ENCODE measurements around the gene ADGRD2.

The ADGRD2 gene

GRCh38 chr9:124505006-124505900 lies 55.0 kb downstream of the ADGRD2 start:
- H3K79me2 ChIP-seq (ENCODE audit: control insufficient read depth, insufficient read depth, low read length, poor library complexity), result no peaks in the 10 kb centered on the region
- WGBS (ENCODE audit: extremely low coverage, insufficient coverage, insufficient read length), result no CpG with 5 or more reads among the region's 69 CpGs
- H2AK5ac ChIP-seq (ENCODE audit: low read length), result no peak overlapping the region
- no peak overlapping the region for H2BK12ac ChIP-seq (ENCODE audit: low read length)
- H2AFZ ChIP-seq (ENCODE audit: insufficient read depth, low read length, poor library complexity), result no peak overlapping the region
- no peak overlapping the region for H2BK120ac ChIP-seq (ENCODE audit: insufficient read depth, low read length, poor library complexity)
- no peaks in the 10 kb centered on the region for H3K79me1 ChIP-seq (ENCODE audit: low read length)
- H3K14ac ChIP-seq (ENCODE audit: low read length), result no peak overlapping the region
- peak overlapping the region; percentile 56 for H3K4me2 ChIP-seq (ENCODE audit: low read length)
- H3K27me3 ChIP-seq (ENCODE audit: insufficient read depth, low read length), result peaks cover 37% of the 10 kb centered on the region
- H3K9ac ChIP-seq (ENCODE audit: low read length), result no peak overlapping the region
- H3K27ac ChIP-seq (ENCODE audit: low read depth, low read length), result no peak overlapping the region
- no peak overlapping the region for H2BK5ac ChIP-seq (ENCODE audit: low read depth, low read length, poor library complexity)
- H3K18ac ChIP-seq (ENCODE audit: low read length), result no peak overlapping the region
- H4K12ac ChIP-seq (ENCODE audit: low read depth, low read length), result no peak overlapping the region
- H3K4me1 ChIP-seq (ENCODE audit: control insufficient read depth in 1 of 2, insufficient read depth in 2 of 2, low read length in 2 of 2), result peaks cover 3 to 6% of the 10 kb centered on the region in 2 experiments
- no peaks in the 10 kb centered on the region for H3K36me3 ChIP-seq (ENCODE audit: control insufficient read depth in 1 of 2, insufficient read depth in 2 of 2, low read length in 2 of 2)
- no peak overlapping the region for H4K91ac ChIP-seq (ENCODE audit: low read depth, low read length)
- H3K9me3 ChIP-seq (ENCODE audit: insufficient read depth, low read depth, low read length), result peaks cover 5% of the 10 kb centered on the region
- H3K23ac ChIP-seq (ENCODE audit: low read length), result no peak overlapping the region
- no peak overlapping the region for H3K4ac ChIP-seq (ENCODE audit: low read depth, low read length)
- peak overlapping the region; percentile 9 for H3K4me3 ChIP-seq (ENCODE audit: low read depth, low read length)
- no peak overlapping the region for H4K8ac ChIP-seq (ENCODE audit: low read depth, low read length)
- no peak for DNase-seq

- Histone ChIP-seq H3K27ac (ENCODE audit: low read depth, low read length) (no peak overlapping the region), H2AK5ac (ENCODE audit: low read length) (no peak overlapping the region), H3K9ac (ENCODE audit: low read length) (no peak overlapping the region), H3K4ac (ENCODE audit: low read depth, low read length) (no peak overlapping the region), H3K79me1 (ENCODE audit: low read length) (no peaks in the 10 kb centered on the region), H3K14ac (ENCODE audit: low read length) (no peak overlapping the region), H2BK5ac (ENCODE audit: low read depth, low read length, poor library complexity) (no peak overlapping the region), H3K23ac (ENCODE audit: low read length) (no peak overlapping the region), H2BK12ac (ENCODE audit: low read length) (no peak overlapping the region), H3K4me1 (ENCODE audit: control insufficient read depth in 1 of 2, insufficient read depth in 2 of 2, low read length in 2 of 2) (peaks cover 3 to 6% of the 10 kb centered on the region in 2 experiments), H3K4me2 (ENCODE audit: low read length) (no peak overlapping the region), H3K9me3 (ENCODE audit: insufficient read depth, low read depth, low read length) (peaks cover 5% of the 10 kb centered on the region), H4K12ac (ENCODE audit: low read depth, low read length) (no peak overlapping the region), H2BK120ac (ENCODE audit: insufficient read depth, low read length, poor library complexity) (no peak overlapping the region), H3K27me3 (ENCODE audit: insufficient read depth, low read length) (peaks cover 37% of the 10 kb centered on the region), H3K36me3 (ENCODE audit: control insufficient read depth in 1 of 2, insufficient read depth in 2 of 2, low read length in 2 of 2) (no peaks in the 10 kb centered on the region), H4K8ac (ENCODE audit: low read depth, low read length) (no peak overlapping the region), H3K4me3 (ENCODE audit: low read depth, low read length) (no peak overlapping the region), H3K18ac (ENCODE audit: low read length) (no peak overlapping the region), H2AFZ (ENCODE audit: insufficient read depth, low read length, poor library complexity) (no peak overlapping the region), H3K79me2 (ENCODE audit: control insufficient read depth, insufficient read depth, low read length, poor library complexity) (no peaks in the 10 kb centered on the region), H4K91ac (ENCODE audit: low read depth, low read length) (no peak overlapping the region)
- no peak for DNase-seq
- no CpG with 5 or more reads among the region's 19 CpGs for WGBS (ENCODE audit: extremely low coverage, insufficient coverage, insufficient read length)
Measured at GRCh38 chr9:124505901-124506346, 55.7 kb downstream of the ADGRD2 start.

GRCh38 chr9:124506433-124506832 lies 56.2 kb downstream of the ADGRD2 start:
- H3K18ac ChIP-seq (ENCODE audit: low read length), result no peak overlapping the region
- no peak overlapping the region for H2AK5ac ChIP-seq (ENCODE audit: low read length)
- WGBS (ENCODE audit: extremely low coverage, insufficient coverage, insufficient read length), result no CpG with 5 or more reads among the region's 8 CpGs
- no peak overlapping the region for H2BK120ac ChIP-seq (ENCODE audit: insufficient read depth, low read length, poor library complexity)
- no peak overlapping the region for H2BK5ac ChIP-seq (ENCODE audit: low read depth, low read length, poor library complexity)
- no peak overlapping the region for H4K12ac ChIP-seq (ENCODE audit: low read depth, low read length)
- peaks cover 3 to 6% of the 10 kb centered on the region in 2 experiments for H3K4me1 ChIP-seq (ENCODE audit: control insufficient read depth in 1 of 2, insufficient read depth in 2 of 2, low read length in 2 of 2)
- H3K4ac ChIP-seq (ENCODE audit: low read depth, low read length), result no peak overlapping the region
- H3K79me1 ChIP-seq (ENCODE audit: low read length), result no peaks in the 10 kb centered on the region
- H2BK12ac ChIP-seq (ENCODE audit: low read length), result no peak overlapping the region
- H3K4me2 ChIP-seq (ENCODE audit: low read length), result no peak overlapping the region
- H4K91ac ChIP-seq (ENCODE audit: low read depth, low read length), result no peak overlapping the region
- no peaks in the 10 kb centered on the region for H3K36me3 ChIP-seq (ENCODE audit: control insufficient read depth in 1 of 2, insufficient read depth in 2 of 2, low read length in 2 of 2)
- H4K8ac ChIP-seq (ENCODE audit: low read depth, low read length), result no peak overlapping the region
- no peak overlapping the region for H3K27ac ChIP-seq (ENCODE audit: low read depth, low read length)
- no peaks in the 10 kb centered on the region for H3K79me2 ChIP-seq (ENCODE audit: control insufficient read depth, insufficient read depth, low read length, poor library complexity)
- H3K9ac ChIP-seq (ENCODE audit: low read length), result no peak overlapping the region
- no peak overlapping the region for H3K23ac ChIP-seq (ENCODE audit: low read length)
- no peak overlapping the region for H3K14ac ChIP-seq (ENCODE audit: low read length)
- H2AFZ ChIP-seq (ENCODE audit: insufficient read depth, low read length, poor library complexity), result no peak overlapping the region
- H3K9me3 ChIP-seq (ENCODE audit: insufficient read depth, low read depth, low read length), result peaks cover 5% of the 10 kb centered on the region
- H3K4me3 ChIP-seq (ENCODE audit: low read depth, low read length), result no peak overlapping the region
- peaks cover 37% of the 10 kb centered on the region for H3K27me3 ChIP-seq (ENCODE audit: insufficient read depth, low read length)
- no peak for DNase-seq

- Histone ChIP-seq H3K79me1 (ENCODE audit: low read length) (no peaks in the 10 kb centered on the region), H4K8ac (ENCODE audit: low read depth, low read length) (no peak within 1 kb of the TSS), H3K27ac (ENCODE audit: low read depth, low read length) (no peak within 1 kb of the TSS), H3K9me3 (ENCODE audit: insufficient read depth, low read depth, low read length) (peaks cover 5% of the 10 kb centered on the region), H3K36me3 (ENCODE audit: control insufficient read depth in 1 of 2, insufficient read depth in 2 of 2, low read length in 2 of 2) (no peaks in the 10 kb centered on the region), H3K23ac (ENCODE audit: low read length) (no peak within 1 kb of the TSS), H4K12ac (ENCODE audit: low read depth, low read length) (no peak within 1 kb of the TSS), H3K4ac (ENCODE audit: low read depth, low read length) (no peak within 1 kb of the TSS), H2BK5ac (ENCODE audit: low read depth, low read length, poor library complexity) (no peak within 1 kb of the TSS), H3K4me1 (ENCODE audit: control insufficient read depth in 1 of 2, insufficient read depth in 2 of 2, low read length in 2 of 2) (peaks cover 3 to 6% of the 10 kb centered on the region in 2 experiments), H2BK12ac (ENCODE audit: low read length) (no peak within 1 kb of the TSS), H3K4me3 (ENCODE audit: low read depth, low read length) (no peak within 1 kb of the TSS), H2AK5ac (ENCODE audit: low read length) (no peak within 1 kb of the TSS), H3K9ac (ENCODE audit: low read length) (no peak within 1 kb of the TSS), H3K18ac (ENCODE audit: low read length) (no peak within 1 kb of the TSS), H3K27me3 (ENCODE audit: insufficient read depth, low read length) (peaks cover 34% of the 10 kb centered on the region), H3K4me2 (ENCODE audit: low read length) (no peak within 1 kb of the TSS), H3K14ac (ENCODE audit: low read length) (no peak within 1 kb of the TSS), H2BK120ac (ENCODE audit: insufficient read depth, low read length, poor library complexity) (no peak within 1 kb of the TSS), H4K91ac (ENCODE audit: low read depth, low read length) (no peak within 1 kb of the TSS), H3K79me2 (ENCODE audit: control insufficient read depth, insufficient read depth, low read length, poor library complexity) (no peaks in the 10 kb centered on the region), H2AFZ (ENCODE audit: insufficient read depth, low read length, poor library complexity) (no peak within 1 kb of the TSS)
- WGBS (ENCODE audit: extremely low coverage, insufficient coverage, insufficient read length), result no CpG with 5 or more reads among the region's 34 CpGs
- DNase-seq, result no peak
Measured at GRCh38 chr9:124506931-124507879, 57.0 kb downstream of the ADGRD2 start, which contains the start of gene NR5A1. Gene NR5A1, minus strand, starts transcription at chr9:124507399. Its CDS starts 4,004 bp downstream, at chr9:124503395.
